GM21390 (cell line): ENCODE data around the gene NFKB2.

Experiments
- ATAC-seq: cut with Tn5 transposase; IDR thresholded peaks from one replicate; pipeline ENCODE4 v1.9.1; 2021; ENCODE audit not compliant: unreplicated experiment

Gene NFKB2

DNA sequence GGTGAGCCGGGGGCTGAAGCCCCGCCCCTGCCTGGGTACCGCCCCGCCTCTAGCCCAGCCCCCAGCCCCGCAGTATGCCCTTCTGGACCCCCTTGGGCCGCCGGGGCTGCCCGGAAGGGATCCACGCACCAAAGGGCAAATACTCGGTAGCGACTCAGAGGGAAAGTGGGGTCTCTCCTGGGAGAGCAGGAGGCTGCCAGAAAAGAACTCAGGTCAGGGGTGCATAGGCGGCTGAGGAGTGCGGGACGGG lies 25.9 kb downstream of the NFKB2 start:
- no peak for ATAC-seq

DNA sequence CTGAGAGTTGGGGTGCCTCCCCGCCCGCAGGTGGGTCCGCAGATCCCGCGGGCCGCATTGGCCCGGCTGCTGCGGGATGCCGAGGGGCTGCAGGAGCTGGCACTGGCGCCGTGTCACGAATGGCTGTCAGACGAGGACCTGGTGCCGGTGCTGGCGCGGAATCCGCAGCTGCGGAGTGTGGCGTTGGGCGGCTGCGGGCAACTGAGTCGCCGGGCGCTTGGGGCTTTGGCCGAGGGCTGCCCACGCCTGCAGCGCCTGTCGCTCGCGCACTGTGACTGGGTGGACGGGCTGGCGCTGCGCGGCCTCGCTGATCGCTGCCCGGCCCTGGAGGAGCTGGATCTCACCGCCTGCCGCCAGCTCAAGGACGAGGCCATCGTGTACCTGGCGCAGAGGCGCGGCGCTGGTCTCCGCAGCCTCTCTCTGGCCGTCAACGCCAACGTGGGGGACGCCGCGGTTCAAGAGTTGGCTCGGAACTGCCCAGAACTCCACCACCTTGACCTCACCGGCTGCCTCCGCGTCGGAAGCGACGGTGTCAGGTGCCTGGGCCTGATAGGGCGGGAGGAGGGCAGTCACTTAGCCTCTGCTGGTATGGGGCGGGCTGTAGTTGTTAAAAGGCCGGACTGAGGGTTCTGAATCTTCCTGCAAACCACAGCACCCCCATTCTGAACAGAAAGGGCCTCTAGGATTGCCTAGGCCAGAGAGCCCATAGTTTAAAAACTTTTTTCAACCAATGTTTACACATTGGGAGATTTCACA lies 26.4 kb downstream of the NFKB2 start:
- no peak for ATAC-seq

DNA sequence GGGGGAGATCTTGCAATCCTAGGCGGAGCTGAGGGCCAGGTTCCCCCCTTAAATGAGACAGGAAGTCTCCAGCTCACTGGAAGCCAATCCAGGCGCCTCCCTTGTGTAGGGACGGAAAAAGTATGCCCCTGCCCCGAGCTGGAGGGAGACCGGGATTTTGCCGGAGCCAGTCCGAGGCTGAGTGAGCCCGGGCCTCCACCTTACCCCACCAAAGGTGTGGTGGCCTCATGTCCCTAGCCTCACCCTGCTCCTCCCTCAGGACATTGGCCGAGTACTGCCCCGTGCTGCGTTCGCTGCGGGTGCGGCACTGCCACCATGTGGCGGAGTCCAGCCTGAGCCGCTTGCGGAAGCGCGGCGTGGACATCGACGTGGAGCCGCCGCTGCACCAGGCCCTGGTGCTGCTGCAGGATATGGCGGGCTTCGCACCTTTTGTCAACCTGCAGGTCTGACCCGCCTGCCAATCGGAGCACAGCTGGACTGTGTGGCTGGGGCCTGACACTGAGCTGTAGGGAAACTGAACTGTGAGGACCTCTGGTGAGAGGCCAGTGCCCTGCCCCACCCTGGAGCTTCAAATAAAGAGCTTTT lies 27.1 kb downstream of the NFKB2 start:
- no peak for ATAC-seq

DNA sequence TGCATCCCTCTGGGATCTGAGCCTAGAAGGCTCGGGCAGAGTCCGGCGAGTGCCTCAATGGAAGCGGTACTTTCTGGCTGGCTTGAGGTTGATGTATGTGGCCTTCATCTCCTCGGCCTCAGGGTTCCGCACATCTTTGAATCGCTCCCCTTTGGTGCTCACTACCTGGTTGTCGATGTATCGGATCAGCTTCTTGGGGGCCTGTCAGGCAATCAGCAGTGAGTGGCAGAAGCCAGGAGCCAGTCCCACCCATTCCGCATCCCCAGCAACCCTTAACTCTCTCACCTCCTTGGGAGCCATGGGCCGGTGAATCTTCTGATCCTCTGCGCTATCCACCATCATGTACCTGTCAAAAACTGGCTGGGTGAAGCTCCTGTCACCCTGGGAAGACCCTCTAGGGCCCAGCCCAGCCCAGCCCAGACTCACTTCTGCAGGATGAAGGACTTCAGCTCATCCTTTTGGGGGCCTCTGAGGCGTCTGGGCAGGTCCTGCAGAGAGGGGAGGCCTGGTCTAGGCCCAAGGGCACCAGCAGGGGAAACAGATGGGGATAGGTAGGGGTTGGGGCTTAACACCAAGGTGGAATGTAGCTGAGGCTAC lies 28.0 kb downstream of the NFKB2 start:
- no peak for ATAC-seq

DNA sequence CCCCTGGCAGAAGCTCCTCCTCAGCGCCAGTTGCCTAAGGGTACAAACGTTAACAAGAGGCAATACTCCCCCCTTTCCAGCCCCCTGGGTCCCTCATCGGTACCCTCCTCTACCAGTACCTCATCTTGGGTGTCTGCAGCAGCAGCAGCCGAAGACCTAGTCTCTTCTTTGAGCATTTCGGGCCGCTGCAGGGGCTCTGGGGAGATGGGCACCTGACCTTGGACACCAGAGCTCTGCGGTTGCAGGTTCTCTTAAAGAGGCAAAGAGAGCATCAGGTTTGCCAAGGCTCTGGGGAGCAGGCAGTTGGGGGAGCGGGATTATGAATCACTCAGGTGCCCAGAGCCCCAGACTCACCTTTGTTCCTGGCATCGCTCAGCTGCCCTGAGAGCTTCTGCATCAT lies 28.6 kb downstream of the NFKB2 start:
- ATAC-seq: no peak

DNA sequence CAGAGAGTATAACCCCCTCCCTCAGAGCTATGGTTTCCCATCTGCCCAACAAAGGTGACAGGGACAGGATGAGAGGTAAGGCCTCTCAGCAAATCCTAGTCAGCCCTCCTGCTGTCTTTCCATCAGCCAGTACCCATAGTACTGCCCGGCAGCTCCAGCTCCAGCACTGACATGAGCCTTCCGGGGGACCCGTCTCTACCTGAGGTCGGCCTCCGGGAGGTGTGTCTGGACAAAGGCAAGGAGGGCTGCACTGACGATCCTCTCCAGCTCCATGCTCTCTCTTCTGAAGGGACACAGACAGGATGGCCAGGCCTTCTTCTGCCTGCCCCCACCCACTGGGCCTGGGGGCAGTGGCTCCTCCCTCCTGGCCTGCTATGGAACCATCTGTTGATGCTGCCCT lies 29.4 kb downstream of the NFKB2 start:
- ATAC-seq: no peak

DNA sequence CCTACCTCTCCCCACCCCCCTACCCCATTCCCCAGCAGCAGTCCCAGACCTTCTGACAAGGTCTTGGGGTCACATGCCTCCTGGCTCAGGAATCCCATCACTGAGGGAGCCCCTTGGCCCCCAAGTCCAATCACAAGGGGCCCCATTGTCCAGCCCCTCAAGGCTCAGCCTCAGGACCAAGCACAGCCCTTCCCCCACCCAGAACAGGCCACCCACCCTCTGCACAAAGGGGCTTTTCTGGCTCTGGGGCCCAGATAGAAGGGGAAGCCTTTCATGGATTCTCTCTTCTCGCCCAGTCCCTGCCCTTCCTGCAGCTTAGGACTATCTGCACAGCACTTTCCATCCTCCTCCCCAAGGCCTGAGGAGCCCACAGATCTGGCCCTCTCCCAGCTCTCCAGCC lies 29.9 kb downstream of the NFKB2 start:
- ATAC-seq: no peak

DNA sequence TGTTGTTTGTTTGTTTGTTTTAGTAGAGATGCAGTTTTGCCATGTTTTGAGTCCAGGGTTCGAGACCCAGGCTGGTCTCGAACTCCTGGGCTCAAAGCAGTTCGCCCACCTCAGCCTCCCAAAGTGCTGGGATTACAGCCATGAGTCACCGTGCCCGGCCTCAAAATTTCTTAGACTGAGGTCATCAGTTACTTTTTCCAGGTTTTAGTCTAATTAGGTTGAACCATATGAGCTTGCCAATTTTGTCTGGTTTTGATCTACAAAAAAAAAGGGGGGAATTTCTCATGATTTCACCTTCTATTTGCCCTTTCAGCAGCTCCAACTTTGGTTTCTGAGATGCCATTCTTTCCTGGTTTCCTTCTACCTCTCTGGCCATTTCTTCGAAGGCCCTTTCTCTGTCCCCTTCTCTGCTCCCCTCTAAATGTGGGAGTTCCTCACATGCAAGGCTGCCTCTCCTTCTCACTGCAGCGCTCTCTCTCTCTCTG lies 31.3 kb downstream of the NFKB2 start:
- ATAC-seq: no peak

DNA sequence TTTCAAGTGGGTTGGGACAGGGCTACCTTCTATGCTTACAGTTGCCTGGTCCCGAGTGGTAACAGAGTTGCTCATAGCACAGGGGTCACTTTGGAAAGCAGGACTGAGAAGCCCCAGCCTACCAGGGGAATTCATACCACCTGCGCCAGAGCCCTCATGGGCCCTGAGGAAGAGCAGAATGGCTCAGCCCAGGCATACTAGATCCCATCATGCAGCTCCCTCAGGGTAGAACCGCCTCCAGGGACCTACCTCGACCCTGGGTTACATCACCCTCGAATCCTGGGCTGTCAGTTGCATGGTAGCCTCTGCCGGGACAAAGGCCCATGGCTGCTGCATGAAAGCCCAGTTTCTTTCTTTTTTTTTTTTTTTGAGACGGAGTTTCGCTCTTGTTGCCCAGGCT lies 34.0 kb downstream of the NFKB2 start:
- ATAC-seq: no peak

DNA sequence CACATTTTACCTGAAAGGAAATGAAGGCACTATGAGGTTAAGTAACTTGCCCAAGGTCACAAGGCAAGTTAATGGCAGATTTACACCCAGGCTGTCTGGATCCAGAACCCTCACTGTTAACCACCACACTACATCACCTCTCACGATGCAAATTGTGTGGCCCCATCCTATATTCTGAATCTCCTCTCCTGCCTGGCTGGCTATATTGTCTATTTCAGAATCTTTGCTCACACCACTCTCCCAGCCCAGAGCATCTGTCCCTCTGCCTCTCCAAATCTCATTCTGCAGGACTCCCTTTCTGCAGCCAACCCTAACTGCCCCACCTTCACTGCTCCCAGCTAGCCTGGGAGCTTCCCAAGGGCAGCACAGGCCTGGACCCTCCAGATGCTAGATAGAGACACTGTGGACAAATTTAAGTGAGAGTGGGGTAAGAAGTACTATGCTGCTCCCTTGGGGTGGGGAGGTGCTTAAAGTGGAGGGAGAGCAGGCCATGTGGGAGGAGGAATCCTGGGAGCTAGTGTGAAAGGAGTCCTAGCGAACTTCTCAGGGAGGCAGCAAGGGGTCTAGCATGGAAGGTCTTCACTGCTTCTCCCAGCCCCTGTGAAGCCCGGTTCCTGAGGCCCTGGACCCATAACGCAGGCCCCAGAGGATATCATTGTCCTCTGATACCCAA lies 36.1 kb downstream of the NFKB2 start:
- peak; percentile 3 for ATAC-seq

DNA sequence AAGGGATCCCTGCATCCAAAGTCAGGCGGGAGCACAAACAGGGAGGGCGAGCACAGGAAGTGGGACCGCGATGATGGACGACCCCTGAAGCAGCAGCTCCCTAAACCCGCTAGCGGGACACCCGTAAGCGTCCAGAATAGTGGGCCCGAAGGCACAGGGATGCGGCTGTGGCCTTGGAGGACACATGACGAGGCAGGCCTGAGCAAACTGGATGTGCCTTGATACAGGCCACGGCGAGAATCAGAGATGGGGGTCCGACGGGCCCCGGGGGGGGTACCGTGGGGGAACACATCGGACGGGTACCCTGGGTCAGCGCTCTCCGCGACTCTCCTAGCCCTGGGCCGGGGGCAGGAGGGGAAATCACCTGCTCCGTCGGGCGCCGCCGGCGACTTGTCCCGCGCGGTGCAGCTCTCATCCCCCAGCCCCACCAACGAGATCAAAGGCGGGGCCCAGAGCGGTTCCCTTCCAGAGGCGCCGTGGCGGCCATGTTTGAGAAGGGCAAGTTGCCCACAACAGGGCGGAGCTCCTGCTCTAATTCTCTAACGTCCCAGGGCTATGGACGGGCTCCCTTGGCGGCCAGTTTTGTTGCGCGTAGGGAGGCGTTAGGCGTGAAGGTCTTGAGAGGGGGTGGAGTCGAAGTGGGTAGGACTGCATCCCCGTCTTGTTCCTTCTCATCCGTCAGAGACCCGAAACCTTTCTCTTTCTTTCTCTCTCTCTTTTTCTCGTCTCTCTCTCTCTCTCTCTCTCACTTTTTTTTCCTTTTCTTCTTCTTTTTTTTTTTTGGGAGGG lies 36.9 kb downstream of the NFKB2 start, which contains the start of gene CUEDC2:
Gene CUEDC2, minus strand, starts transcription at position 413 of the 789 bp plus-strand sequence. CDS start 7,386 bp downstream, outside the sequence.
- peak; percentile 87 for ATAC-seq

DNA sequence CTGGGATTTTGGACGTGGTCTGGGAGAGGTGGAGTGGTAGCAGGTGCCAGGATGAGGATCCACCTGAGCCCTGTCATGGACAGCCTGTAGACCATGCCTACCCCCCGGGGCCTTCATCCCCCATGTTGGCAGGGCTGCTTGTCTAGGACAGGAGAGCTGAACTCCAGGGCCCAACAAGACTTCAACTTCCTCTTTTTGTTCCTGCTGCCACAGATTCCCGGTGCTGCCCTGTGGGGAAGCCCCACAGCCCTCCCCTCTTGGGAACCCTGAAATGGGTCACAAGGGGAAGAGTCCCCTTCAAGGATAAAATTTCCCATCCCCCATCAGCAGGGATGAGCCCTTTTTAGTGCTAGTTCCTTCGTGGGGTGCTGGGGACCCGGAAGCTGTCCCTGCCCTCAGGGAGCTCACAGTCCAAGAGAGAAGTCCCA lies 38.1 kb downstream of the NFKB2 start:
- ATAC-seq: no peak

DNA sequence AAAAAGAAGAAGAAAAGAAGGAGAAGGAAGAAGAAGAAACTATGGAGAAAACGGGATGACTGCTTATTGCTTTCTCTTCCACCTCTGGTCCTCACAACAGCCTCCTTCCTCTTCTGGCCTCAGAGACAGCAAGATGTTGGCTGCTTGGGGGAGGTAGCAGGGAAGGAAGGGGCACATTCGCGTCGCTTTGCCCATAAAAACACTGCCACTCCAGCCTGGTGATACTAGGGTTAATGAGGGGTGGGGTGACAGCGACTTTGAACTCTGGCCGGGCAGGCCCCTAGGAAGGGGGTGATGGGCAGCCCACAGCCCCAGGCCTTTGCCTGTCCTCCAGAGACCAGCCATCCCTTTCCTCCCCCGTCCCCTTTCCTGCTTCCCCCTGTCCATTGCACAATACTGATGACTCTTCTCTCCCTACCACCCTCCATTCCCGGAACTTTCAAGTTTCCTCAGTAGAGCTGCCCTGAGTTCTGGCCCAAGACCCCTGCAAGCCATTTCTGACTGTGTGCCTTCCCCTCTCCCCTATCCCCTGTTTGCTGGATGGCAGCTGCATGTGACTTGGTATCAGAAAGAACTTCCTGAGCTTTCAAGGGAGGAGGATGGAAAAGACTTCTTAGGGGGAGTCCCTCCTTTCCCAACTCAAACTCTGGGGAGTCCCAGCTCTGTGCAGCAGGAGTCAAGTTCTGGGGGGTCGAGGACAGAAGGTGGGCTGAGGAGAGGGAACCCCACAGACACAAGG lies 39.1 kb downstream of the NFKB2 start:
- no peak for ATAC-seq

DNA sequence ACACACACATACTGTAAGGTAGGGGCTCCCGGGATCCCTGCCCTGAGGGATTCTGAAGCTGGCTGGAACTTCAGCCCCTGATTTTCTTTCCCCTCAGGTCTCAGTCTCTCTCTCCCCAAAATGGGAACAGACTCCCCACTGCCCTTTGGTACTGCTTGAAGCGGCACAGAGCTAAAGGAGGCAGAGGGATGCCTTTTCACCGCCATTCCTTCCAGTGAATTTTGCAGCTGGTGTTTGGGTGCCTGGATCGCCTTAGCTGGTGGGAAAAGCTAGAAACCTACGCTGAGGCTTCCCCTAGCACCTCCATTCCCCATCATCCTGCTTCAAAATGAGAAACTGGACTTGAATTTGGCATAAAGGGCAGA lies 39.6 kb downstream of the NFKB2 start:
- no peak for ATAC-seq

DNA sequence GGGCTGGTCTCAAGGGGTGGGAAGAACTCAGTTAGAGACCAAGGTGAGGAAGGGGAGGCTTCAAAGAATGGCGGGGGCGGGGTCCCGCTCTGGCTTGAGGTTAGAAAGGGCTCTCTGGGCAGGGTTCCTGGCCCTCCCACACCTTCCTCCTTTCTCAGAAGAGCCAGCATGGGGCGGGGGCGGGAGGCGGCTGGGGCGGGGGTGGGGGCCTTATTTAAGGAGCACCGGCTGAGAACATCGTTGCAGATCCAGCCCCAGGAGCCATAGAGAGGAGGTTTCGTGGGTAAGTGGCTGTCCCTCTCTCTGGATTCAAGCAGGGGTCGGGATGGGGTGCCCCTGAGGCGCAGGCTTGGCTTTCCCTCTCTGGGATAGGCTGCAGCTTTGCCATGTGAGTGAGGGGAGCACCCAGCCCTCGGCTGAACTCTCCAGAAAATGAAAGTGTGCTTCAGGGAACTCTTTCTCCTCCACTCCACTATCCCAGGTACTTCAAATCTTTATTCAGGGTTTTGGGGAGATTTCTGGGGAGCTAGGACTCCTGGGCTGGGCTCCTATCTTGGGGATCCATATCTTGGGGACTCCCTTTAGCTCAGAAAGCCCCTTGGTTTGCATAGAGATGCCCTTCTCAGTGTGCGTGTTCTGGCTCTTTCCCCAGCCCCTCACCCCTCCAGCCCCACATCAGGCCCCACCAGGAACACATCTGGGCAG lies 40.2 kb downstream of the NFKB2 start:
- no peak for ATAC-seq

DNA sequence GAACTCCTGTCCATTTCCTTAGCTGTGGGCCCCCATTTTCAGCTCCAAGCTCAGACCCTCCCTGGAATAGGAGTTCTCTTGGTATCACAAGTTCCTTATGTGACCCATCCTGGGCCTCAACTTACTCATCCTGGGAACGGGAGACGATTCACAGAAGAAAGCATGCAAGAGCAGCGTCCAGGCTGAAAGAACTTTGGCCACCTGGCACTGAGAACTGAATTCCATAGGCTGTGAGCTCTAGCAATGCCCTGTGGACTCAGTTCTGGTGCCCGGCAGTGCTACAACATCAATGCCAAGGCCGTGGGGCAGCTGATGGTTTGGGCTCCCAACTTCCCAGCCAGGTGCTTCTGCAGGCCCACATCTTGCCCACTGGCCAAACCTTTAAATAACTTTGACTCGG lies 40.8 kb downstream of the NFKB2 start:
- ATAC-seq: no peak

DNA sequence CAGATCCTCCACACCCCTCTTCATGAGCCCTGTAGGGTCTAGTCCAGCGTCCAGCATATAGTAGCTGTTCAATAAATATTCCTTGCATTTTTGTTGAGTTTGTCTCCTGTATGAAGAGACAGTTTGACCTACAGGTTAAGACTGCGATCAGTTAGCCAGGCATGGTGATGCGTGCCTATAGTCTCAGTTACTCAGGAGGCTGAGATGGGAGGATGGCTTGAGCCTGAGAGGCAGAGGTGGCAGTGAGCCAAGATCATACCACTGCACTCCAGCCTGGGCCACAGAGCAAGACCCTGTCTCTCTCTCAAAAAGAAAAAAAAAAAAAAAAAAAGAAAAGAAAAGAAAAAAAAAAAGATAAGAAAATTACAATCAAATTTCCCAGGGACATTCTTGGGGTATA lies 42.0 kb downstream of the NFKB2 start:
- no peak for ATAC-seq

DNA sequence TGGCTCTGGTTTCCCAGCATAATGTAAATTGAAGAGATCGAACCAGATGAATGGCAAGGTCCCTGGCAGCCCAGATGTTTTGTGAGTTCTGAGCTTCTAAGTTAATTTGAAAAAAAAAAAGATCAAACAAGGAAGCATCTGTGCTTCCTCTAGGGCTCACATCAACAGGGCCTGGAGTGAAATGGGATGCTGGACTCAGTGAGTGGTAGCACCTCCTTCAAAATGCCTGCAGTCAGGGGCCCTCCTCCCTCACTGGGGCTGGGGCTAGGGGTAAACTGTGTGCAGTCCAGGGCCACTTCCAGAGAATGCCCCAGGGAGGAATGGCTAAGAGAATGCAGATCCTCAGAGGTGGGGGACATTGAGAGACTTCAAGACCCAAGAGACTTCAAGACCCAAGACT lies 42.9 kb downstream of the NFKB2 start:
- ATAC-seq: no peak

DNA sequence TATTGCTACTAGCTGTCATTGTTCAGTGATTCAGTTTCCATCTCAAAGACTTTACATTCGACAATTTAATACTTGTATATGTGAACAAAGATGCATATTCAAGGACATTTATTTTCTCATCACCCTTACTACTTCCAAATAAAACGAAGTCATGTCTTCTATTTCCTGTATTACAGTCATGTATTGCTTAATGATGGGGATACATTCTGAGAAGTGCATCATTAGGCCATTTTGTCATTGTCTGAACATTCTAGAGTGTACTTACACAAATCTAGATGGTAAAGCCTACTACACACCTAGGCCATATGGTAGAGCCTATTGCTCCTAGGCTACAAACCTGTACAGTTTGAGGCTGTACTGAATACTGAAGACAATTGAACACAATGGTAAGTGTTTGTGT lies 49.3 kb downstream of the NFKB2 start:
- ATAC-seq: no peak
